Measurements from ENCODE around the gene APC2.

DNA sequence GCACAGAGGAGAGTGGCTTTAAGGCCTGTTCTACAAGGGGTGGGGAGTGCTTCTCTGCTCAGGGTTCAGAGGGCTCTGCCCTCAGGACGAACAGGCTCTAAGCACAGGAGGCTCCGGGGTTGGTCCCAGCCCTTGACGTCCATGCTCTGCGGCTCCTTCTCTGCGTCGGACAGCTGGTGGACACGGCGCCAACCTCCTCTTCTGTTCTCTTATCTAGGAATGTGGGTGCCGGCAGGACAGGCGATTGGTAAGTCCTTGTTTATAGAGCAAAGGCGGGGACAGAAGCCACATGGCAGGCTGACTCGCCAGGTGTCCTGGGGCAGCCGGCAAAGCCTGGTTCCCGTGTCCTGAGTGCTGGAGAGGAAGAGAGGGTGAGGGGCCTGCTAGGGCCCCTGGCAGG is 20.2 kb upstream of the APC2 start:
- TF ChIP-seq, protein P1, sequence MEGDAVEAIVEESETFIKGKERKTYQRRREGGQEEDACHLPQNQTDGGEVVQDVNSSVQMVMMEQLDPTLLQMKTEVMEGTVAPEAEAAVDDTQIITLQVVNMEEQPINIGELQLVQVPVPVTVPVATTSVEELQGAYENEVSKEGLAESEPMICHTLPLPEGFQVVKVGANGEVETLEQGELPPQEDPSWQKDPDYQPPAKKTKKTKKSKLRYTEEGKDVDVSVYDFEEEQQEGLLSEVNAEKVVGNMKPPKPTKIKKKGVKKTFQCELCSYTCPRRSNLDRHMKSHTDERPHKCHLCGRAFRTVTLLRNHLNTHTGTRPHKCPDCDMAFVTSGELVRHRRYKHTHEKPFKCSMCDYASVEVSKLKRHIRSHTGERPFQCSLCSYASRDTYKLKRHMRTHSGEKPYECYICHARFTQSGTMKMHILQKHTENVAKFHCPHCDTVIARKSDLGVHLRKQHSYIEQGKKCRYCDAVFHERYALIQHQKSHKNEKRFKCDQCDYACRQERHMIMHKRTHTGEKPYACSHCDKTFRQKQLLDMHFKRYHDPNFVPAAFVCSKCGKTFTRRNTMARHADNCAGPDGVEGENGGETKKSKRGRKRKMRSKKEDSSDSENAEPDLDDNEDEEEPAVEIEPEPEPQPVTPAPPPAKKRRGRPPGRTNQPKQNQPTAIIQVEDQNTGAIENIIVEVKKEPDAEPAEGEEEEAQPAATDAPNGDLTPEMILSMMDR (IDR thresholded peaks at IDR 0.05): no peak
- TF ChIP-seq POLR2A (IDR thresholded peaks at IDR 0.05): no peak
- TF ChIP-seq POLR2AphosphoS5 (IDR thresholded peaks at IDR 0.05): no peak
- no peak for TF ChIP-seq EP300 (IDR thresholded peaks at IDR 0.05)
